Measurements from ENCODE around the gene PAX2.

PAX2 gene

DNA sequence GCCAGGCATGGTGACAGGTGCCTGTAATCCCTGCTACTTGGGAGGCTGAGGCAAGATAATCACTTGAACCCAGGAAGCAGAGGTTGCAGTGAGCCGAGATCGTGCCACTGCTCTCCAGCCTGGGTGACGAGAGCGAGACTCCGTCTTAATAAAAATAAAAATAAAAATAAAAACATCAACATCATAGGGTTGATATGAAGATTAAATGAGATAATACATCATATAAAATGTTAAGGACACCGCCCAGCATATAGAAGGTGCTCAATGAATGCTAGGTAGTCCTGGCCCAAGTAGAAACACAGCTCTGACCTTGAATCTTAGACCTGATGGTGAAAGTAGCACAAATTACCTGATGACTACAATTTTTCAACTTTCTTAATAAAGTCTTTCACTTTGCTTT lies 74.0 kb downstream of the PAX2 start:
- no peak for DNase-seq (ENCODE audit: low read depth)

DNA sequence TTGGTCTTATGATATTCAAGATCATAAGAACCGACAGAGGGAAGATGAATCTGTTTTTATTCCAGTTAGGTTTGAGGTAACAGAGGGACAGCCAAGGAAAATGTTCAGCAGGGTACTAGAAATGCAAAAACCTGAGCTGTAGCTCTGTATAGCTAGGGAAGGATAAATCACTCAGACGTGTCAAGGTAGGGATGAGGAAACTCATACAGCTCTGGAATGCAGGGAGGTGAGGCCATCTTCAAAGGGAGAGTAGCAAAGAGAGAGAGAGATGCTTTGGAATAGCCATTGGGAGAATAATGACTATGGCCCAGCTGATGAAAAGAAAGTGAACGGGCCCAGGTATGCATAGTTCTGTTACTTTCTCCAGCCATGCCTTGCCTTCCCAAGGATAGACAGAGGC lies 77.8 kb downstream of the PAX2 start:
- DNase-seq (ENCODE audit: low read depth) = no peak

DNA sequence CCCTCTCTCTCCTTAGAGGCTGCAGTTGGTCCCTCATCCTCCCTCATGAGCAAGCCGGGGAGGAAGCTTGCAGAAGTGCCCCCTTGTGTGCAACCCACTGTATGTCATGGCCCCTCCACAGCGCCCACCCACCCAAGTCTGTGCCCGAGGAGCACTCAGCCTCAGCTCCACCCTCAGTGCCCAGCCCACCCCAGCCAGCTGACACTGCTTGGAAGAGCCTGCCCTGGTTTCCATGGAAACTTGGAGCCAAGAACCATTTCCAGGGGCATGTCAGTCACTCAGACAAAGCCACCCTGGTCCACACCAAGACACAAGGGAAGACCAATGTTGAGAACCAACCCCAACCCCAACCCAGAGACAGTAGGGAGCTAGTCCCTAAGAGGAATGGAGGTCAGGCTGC lies 79.5 kb downstream of the PAX2 start:
- DNase-seq (ENCODE audit: low read depth) = no peak

DNA sequence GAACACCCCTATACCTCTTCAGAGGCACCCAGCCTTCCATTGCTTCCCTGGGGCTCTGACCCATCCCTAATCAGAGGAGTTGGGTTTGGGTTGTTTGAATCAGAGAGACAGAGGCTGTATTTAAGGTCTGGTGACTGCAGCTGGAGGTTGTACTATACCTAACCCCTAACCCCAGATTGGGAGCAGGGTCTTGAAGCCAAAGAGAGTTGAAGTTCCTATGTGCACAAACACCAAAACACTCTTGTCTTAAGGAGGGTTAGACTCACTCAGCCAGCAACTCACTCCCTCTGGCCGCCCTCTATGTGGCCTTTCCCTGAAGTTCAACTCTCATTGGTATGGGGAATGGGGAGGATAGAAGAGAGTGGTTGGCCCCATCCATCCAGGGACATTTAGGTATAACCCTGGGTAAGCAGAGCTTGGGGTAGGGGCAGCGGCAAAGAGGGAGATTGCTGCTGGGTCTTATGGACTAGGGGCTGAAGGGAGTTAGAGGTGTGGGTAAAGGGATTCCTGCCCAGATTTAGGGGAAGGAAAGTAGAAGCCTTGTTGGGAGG lies 80.0 kb downstream of the PAX2 start:
- no peak for DNase-seq (ENCODE audit: low read depth)

DNA sequence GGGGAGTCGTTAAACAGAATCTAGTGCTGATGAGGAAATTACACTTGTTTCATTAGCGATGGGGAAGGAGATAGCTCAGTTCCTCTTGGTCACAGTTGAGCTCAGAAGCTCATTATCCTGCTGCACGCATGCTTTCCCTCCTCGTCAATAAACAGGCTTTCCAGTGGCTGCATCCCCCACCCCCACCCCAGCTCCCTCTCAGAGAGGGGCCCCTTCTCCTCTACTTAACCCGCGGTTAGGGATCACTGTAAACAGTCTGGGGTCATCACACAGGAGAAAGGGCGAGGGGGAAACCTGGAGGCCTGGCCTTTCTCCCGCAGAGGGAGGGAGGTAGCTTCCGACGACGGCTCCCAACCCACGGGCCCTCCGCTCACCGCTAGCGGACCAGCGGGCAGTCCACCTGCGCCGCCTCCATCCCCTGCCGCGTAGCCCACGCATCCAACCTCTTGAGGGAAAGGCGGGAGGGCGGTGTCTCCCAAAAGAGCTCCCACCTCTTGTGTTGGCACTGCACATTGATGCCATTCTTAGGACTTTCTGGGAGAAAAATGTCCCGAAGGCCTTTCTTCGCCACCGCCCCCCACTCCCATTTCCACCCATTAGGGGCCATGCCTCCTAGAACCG lies 80.8 kb downstream of the PAX2 start:
- DNase-seq (ENCODE audit: low read depth) = no peak

DNA sequence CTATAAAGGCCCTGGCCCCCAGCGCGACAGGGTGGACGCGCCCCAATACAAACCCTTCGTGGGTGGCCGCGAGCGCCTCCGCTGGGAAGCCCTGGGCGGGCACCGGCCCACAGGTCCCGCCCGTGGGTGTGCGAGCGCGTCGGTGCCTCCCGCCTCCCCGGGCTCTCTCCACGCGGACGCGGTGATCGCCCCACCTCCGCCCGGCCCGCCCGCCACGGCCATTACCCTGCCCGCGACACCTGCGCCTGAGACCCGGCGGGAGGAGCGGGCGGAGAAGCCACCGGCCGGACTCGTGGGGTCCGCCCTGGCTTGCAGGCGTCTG lies 81.2 kb downstream of the PAX2 start:
- DNase-seq (ENCODE audit: low read depth) = no peak

DNA sequence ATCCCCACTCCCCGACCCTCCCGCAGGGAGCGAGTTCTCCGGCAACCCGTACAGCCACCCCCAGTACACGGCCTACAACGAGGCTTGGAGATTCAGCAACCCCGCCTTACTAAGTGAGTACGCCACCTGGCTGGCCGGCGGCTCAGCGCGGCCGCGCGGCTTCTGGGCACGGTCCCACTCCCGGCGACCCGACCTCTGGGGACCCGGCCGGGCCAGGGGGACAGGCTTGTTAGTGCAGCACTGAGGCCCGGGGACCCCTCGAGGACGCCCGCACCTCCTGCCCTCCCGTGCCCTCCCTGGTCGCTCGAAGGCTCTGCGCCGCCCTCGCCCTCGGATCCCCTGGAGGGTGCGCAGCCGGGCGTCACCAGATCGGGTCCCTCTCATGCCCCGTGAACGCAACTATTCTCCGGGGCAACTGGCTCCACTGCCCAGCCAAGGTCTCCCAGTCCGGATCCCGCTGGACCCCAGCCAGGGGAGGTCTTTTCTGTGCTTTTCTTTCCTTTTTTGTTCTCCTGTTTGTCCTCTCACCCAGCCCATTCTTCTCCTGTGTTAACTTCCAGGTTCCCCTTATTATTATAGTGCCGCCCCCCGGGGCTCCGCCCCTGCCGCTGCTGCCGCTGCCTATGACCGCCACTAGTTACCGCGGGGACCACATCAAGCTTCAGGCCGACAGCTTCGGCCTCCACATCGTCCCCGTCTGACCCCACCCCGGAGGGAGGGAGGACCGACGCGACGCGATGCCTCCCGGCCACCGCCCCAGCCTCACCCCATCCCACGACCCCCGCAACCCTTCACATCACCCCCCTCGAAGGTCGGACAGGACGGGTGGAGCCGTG lies 81.8 kb downstream of the PAX2 start:
- no peak for DNase-seq (ENCODE audit: low read depth)

DNA sequence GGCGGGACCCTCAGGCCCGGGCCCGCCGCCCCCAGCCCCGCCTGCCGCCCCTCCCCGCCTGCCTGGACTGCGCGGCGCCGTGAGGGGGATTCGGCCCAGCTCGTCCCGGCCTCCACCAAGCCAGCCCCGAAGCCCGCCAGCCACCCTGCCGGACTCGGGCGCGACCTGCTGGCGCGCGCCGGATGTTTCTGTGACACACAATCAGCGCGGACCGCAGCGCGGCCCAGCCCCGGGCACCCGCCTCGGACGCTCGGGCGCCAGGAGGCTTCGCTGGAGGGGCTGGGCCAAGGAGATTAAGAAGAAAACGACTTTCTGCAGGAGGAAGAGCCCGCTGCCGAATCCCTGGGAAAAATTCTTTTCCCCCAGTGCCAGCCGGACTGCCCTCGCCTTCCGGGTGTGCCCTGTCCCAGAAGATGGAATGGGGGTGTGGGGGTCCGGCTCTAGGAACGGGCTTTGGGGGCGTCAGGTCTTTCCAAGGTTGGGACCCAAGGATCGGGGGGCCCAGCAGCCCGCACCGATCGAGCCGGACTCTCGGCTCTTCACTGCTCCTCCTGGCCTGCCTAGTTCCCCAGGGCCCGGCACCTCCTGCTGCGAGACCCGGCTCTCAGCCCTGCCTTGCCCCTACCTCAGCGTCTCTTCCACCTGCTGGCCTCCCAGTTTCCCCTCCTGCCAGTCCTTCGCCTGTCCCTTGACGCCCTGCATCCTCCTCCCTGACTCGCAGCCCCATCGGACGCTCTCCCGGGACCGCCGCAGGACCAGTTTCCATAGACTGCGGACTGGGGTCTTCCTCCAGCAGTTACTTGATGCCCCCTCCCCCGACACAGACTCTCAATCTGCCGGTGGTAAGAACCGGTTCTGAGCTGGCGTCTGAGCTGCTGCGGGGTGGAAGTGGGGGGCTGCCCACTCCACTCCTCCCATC lies 82.7 kb downstream of the PAX2 start:
- no peak for DNase-seq (ENCODE audit: low read depth)

DNA sequence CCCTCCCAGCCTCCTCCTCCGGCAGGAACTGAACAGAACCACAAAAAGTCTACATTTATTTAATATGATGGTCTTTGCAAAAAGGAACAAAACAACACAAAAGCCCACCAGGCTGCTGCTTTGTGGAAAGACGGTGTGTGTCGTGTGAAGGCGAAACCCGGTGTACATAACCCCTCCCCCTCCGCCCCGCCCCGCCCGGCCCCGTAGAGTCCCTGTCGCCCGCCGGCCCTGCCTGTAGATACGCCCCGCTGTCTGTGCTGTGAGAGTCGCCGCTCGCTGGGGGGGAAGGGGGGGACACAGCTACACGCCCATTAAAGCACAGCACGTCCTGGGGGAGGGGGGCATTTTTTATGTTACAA lies 83.3 kb downstream of the PAX2 start:
- no peak for DNase-seq (ENCODE audit: low read depth)

DNA sequence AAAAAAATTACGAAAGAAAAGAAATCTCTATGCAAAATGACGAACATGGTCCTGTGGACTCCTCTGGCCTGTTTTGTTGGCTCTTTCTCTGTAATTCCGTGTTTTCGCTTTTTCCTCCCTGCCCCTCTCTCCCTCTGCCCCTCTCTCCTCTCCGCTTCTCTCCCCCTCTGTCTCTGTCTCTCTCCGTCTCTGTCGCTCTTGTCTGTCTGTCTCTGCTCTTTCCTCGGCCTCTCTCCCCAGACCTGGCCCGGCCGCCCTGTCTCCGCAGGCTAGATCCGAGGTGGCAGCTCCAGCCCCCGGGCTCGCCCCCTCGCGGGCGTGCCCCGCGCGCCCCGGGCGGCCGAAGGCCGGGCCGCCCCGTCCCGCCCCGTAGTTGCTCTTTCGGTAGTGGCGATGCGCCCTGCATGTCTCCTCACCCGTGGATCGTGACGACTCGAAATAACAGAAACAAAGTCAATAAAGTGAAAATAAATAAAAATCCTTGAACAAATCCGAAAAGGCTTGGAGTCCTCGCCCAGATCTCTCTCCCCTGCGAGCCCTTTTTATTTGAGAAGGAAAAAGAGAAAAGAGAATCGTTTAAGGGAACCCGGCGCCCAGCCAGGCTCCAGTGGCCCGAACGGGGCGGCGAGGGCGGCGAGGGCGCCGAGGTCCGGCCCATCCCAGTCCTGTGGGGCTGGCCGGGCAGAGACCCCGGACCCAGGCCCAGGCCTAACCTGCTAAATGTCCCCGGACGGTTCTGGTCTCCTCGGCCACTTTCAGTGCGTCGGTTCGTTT lies 83.9 kb downstream of the PAX2 start:
- DNase-seq (ENCODE audit: low read depth) = no peak

DNA sequence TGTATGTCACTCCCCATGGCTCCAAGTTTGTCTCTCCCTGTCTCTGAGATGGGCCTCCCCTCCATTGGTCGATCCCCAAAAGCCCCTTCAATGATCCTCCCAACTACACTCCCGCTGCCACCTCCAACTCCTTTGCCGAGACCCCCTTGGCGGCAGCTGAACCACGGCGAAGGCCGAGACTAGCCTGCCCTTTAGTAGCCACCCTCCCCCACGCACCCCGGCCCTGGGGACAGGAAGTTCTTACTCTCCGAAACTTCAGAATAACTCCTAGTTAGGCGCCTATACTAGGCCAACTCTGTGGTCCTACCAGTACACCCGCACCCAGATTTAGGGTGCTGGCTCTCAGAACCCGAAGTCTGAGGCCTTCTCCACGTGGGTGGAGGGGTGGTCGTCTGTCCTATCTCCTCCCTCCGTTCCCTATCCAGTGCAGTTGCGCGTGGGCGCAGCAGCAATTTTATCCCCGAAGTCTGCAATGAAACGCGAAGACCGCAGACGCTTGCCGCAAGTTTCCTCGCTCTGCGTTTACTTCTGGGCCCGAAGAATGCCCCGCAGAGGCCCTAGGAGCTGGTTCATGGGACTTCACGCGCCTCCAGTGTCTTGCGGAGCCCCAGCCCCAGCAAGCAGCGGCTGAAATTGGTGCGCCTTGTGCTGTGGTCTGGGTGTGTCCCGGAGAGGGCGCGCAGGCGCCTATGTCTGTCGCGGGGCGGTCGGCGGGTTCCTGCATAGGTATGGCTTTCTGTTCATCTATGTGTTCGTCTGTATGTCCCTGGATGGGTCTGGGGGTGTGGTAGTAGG lies 84.7 kb downstream of the PAX2 start:
- no peak for DNase-seq (ENCODE audit: low read depth)

DNA sequence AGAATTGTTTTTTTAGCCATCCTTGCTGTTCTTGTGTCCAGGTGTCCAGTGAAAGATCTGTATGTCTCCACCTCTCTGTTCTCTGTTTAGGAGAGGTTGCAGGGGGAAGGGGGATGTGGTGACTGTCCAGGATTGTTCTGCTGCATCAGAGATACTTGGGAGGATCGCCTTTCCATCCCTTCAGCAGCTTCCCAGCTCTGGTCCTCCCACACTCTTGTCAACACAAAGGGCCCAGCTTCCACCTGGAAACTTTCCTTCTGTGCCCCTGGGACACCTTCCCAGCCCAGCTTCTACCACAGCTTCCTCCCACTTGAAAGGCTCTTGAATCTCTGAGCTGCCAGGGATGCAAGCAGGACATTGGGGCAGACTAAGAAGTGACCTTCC lies 85.3 kb downstream of the PAX2 start:
- no peak for DNase-seq (ENCODE audit: low read depth)

DNA sequence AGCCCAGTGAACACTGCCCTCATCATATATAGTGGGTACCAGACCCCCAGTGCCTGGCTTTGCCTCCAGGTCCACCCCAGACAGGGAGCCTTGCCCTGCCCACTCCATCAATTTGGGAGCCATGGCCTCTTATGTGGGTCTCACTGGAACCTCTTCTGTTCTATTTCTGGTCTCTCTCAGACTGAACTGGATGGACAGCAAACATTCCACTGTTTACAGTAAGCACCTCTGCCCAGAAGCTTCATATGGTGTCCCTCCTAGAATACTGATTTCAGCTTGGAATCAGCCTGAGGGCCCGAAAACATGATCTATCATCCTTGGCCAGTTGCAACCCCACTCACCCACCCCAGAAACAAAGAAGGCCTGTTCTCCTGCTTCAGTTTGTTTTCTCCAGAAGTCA lies 86.4 kb downstream of the PAX2 start:
- no peak for DNase-seq (ENCODE audit: low read depth)

DNA sequence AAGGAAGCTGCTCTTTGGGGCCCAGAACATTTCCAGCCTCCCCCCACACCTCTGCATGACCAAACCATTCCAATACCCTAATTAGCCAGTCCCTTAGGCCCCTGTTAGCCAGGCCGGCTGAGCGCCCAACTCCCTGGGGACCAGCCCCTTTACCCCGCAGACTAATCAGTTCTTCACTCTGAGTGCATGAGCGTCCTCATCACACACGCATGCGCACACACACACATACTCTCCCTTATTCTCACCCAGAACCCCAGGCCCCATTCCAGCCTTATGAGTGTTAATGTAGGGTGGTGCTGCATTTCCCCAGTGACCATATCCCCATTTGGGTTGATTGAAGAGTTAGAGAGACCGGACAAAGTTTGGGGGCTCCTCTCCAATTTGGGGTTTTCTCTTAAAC lies 90.4 kb downstream of the PAX2 start:
- DNase-seq (ENCODE audit: low read depth) = no peak

DNA sequence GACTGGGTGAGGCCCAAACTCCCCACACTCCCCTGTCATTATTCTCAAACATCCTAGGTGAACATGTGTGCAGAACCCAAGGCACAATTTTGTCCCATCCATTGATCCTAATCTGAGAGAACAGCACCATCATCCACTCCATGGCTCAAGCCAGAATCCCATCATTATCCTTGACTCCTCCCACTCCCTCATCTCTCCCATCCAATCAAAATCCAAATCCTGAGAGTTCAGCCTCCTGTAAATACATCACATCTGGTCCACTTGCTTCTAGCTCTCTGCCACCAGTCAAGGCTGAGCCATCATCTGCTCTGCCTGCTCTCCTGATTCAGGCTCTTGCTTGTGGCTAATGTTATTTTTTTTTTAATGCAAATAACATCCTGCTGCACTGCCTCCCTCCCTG lies 91.5 kb downstream of the PAX2 start:
- no peak for DNase-seq (ENCODE audit: low read depth)

DNA sequence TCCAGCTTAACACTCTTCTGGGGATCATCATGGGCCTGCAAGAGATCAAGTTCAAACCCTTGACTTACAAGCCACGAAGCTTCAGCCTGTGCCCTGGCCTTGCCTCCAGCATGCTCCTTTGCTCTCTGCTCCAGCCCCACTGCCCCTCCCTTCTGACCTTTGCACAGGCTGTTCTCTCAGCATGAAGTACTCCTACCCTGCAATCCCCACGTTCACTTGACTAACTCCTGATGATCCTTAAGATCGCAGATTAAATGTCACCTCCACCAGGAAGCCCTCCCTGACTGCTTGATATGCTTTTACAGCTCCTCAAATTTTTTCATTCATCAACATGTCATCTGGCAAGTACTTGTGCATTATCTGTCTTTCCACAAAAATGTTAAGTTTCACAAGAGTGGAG lies 91.9 kb downstream of the PAX2 start:
- no peak for DNase-seq (ENCODE audit: low read depth)

DNA sequence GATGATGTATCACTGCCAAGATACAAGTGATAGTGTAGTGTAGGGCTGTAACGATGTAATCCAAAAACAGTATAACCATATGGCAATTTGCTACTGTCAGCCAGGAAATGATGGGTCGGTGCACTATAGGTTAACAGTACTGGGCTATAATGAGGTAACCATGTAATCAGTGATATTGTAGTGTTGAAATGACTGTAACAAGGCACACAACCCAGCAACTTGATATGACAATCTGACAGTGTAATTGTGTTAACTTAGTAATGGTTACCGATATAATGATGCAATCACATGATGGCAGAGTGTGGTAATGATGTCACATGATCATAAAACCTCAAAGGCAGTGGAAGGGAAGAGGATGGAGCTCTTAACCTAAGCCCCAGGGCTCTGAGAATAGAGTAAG lies 93.6 kb downstream of the PAX2 start:
- DNase-seq (ENCODE audit: low read depth) = no peak

DNA sequence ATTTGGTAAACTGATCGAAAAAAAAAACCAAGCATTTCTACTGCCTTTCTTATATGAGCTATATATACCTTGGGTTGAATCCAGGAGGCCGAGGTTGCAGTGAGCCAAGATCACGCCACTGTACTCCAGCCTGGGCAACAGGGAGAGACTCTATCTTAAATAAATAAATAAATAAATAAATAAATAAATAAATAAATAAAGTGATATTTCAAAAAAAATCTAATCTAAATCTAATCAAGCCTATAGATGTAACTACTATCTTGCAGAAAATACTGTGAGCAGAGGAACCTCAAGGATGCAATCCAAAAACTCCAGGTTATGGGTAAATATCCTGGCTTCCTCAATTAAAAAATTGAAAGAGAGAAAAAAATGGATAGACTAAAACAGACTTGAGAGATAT lies 96.1 kb downstream of the PAX2 start:
- no peak for DNase-seq (ENCODE audit: low read depth)

DNA sequence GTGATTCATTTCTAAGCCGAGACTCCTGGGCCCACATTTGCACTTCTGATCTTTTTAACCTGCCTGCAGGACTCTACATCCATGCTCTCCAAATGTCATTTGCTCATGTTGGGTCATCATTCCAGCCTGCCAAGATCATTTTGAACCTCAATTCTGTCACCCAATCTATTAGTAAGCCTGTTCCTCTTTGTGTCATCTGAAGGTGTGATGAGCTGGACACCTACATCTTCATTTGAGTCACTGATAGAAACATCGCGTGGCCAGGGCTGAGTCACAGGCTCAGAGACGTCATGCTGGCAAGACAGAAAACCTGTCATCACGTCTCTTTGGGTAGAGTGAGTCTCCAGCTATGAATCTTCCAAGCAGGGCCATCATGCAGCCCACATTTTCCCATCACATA lies 102.1 kb downstream of the PAX2 start:
- DNase-seq (ENCODE audit: low read depth) = no peak

DNA sequence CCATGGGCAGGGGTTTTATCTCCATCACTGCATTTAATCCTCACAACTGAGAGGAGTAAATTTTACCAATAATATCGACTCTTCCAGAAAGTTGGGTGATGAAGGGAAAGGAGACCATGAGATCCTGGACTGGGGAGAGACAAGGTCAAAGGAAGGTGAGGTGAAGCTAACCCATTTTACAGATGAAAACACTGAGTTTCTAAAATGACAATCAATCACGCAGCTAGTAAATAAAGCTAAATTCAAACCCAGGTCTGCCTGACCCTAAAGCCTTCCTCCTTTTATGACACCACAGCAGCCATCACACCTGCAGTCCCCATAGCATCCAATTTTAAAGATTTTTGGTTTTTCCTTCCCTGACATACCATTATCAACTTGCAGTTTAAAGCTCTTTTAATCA lies 103.4 kb downstream of the PAX2 start:
- no peak for DNase-seq (ENCODE audit: low read depth)

DNA sequence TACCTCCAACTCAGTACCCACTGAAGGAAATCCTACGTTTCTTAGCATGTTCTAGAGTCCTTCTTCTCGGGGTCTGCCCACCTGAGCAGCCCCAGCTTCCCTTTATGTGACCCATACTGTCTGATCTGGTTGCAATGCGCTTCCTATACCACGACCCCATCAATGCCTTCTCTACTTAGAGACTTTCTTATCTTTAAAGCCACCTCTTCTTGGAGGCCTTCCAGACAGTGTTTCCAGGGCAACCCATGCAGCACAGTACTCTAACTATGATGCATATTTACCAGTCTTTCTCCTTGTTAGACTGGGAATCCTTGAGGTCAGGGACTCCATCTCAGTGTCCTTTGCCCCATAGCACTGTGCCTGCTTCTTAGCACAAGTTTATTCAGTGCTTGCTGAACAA lies 112.9 kb downstream of the PAX2 start:
- DNase-seq (ENCODE audit: low read depth) = no peak
